Testis (tissue), 2 donors: ENCODE data around the gene KCNN4.

Source experiments
- POLR2A ChIP-seq: fragments of 450-650 bp; IDR thresholded peaks from one replicate; pipeline ENCODE4 v1.6.1; 2017; ENCODE audit warnings: antibody characterized with exemption, mild to moderate bottlenecking, moderate library complexity
- TF ChIP-seq, protein P1 (sequence below), 3 experiments: fragments of 450-650 bp in 2 of 3; fragments of 200-600 bp in 1 of 3; sonication (generic) in 1 of 3; IDR thresholded peaks; one replicate each; pipeline ENCODE4 v1.5.1; 2016 to 2019; ENCODE audit warnings: antibody characterized with exemption in 3 of 3, mild to moderate bottlenecking in 2 of 3, moderate library complexity in 1 of 3

DNA sequence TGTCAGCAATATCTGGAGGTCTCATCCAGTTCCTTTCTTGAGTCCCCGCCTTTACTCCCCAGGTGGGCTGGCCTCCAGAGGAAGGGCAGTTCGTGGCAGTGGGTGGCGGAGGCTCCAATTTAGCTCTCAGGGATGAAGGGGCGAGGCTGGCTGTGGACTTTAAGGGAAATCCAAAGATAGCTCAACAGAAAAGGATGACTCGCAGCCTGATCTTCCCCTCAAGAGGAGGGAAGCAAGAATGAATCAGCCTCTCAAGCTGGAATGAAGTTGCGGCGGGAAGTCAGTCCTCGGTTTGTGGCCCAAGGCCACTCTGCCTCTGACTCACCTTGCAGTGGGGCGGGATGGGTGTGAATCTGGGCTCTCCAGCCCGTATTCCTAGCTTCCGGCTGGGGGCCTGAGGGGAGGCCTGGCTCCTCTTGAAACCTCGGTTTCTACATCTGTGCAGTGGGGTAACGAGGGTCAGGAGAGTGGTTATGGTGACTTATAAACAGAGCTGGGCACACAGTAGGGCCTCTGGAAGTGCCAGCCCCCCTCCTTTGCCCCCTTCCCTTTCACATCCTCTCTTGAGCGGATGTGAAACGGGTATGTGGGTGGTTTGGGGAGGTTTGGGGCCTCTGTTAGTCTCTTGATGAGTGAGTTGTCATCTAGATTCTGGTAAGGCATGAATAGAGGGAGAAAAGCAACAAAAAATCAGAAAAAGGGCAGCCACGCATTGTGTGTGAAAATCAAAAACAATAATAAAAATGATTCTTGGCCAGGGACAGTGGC, 15.5 kb downstream of the KCNN4 start:
- TF ChIP-seq, protein P1, sequence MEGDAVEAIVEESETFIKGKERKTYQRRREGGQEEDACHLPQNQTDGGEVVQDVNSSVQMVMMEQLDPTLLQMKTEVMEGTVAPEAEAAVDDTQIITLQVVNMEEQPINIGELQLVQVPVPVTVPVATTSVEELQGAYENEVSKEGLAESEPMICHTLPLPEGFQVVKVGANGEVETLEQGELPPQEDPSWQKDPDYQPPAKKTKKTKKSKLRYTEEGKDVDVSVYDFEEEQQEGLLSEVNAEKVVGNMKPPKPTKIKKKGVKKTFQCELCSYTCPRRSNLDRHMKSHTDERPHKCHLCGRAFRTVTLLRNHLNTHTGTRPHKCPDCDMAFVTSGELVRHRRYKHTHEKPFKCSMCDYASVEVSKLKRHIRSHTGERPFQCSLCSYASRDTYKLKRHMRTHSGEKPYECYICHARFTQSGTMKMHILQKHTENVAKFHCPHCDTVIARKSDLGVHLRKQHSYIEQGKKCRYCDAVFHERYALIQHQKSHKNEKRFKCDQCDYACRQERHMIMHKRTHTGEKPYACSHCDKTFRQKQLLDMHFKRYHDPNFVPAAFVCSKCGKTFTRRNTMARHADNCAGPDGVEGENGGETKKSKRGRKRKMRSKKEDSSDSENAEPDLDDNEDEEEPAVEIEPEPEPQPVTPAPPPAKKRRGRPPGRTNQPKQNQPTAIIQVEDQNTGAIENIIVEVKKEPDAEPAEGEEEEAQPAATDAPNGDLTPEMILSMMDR (IDR thresholded peaks at IDR 0.05), result no peak
- TF ChIP-seq POLR2A, result no peak
